Kidney tubule cell (primary cell): ENCODE measurements around the gene TUBB4B.
A peak's percentile ranks its signal among the peaks of the same experiment; 100 is the strongest.

Experiments
- DNase-seq: peaks from one replicate; pipeline ENCODE4 v3.0.0-alpha.2; 2018; ENCODE audit warnings: low spot score

TUBB4B gene

DNA sequence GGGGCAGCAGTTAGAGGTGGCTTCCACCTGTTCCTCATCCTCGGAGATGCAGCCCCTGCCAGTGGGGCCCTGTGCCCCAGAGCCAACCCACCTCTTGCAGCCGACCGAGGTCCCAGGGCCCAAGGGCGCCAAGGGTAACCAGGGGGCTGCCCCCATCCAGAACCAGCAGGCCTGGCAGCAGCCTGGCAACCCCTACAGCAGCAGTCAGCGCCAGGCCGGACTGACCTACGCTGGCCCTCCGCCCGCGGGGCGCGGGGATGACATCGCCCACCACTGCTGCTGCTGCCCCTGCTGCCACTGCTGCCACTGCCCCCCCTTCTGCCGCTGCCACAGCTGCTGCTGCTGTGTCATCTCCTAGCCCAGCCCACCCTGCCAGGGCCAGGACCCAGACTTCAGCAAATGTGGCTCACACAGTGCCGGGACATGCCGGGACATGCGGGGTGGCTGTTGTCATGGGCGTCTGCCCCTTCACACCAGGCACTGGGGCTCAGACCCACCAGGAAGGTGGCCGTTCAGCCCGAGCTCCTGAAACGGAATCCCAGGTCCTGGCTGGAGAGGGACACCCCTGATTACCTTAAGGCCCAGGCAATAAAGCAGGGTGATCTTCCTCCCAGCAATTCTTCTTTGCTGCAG, 15.3 kb upstream of the TUBB4B start:
- no peak for DNase-seq

DNA sequence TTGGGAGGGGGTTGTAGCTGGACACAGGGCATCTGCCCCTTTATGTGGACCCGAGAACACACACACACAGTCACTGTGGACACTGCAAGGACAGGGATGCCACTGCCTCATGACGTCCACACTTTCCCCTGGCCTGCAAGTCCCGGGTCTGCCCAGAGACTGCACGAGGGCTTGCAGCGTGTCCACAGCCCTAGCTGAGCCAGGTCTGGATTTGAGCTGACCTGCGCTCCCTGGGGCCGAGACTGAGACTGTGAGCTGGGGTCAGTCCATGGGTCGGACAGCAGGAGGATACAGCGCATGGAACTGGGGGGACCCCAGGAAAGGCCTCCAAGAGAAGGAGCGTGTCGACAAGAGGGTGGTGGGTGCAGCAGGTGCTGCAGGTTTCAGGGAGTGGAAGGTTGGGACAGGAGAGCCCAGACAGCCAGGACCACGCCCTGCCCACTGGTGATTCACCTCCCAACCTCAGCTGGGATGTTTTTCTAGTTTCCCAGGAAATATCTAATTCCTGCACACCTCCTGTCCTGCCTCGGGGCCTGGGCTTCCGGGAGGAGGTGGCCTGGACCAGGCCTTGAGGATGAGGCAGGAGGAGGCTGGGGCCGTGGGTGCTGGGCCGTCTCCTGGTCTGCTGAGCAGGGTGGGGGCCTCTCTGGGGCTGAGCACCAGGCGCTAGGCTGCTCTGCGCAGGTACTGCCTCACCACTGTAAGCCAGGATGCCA, 14.6 kb upstream of the TUBB4B start:
- peak; percentile 92 for DNase-seq

DNA sequence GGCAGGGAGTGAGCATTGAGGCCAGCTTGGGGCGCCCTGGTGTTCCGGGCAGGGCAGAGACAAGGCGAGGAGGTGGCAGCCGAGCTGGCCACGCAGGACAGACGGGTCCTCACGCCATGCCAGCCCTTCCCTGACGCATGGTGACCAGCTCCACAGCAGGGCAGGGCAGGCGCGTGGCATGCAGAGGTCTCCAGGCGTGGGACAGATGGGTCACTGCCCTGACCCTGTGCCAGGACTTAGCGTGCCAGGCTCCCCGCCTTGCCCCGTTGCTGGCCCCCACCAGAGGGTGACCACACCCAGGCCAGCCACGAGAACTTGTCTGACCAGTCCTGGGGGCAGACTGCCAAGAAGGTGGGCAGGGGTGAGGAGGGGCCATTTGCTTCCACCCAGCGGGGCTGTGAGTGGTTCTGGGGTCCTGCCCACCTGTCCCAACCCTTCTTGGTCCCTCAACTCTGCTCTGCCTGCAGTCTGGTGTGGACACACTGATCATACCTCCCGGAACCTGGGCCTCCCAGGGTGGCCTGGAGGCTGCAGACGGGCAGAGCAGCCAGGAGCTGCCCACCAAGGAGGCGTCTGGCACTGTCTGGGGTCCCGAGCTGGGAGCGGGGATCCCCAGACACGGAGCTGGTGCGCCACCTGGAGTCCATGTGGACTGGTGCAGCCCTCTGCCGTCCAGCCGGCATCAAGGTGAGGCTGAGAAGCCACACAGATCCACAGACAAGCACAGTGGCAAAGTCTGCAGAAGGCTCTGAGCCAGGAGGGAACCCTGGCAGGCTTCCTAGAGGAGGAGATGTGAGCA, 13.8 kb upstream of the TUBB4B start, which contains the start of gene RNF224:
Gene RNF224, plus strand, starts transcription at position 449 of the 799 bp plus-strand sequence. CDS start 834 bp downstream, outside the sequence.
- DNase-seq = peak; percentile 87

DNA sequence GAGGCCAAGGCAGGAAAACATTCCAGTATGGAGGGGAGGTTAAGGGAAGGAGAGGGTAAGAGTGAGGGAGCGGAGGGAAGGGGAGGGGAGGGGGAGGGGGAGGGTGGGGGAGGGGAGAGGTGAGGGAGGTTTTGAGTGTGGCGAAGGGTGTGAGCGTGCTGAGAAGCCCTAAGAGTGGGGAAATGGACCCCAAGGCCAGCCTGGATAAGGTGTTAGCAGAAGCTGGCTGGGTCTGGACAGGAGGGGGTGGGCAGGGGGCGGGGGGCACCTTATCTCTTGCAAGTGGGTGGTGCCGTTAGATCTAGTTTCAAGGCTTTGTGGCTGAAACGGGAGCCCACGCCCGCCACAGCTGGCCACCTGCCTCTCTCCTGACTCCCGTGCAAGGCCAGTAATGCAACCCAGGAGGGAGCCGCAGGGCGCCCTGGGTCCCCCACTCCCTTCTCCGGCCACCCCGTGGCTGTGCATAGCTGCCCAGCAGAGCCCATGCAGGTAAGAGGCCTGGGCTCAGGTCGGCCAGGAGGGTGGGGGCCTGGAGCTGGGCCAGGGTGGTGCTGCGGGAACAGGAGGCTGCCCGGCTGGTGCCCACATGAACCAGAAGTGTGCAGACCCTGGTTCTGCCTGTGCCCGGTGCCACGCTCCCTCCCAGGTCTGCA, 13.1 kb upstream of the TUBB4B start:
- no peak for DNase-seq

DNA sequence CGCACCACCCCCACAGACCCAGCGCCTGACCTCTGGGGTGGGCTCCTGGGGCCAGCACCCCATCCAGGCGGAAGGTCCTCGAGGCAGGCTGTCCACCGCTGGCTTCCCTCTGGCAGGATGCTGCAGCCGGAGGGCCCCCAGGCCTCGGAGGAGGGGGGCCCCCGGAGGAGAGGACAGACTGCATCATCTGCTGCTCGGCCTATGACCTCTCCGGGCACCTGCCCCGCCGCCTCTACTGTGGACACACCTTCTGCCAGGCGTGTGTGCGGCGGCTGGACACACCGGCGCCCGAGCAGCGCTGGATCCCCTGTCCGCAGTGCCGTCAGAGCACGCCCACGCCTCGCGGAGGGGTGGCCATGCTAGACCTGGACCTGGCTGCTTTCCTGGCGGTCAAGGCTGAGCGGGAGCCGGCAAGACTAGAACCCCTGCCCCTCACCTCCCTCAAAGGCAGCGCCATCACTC, 12.6 kb upstream of the TUBB4B start:
- peak; percentile 38 for DNase-seq

DNA sequence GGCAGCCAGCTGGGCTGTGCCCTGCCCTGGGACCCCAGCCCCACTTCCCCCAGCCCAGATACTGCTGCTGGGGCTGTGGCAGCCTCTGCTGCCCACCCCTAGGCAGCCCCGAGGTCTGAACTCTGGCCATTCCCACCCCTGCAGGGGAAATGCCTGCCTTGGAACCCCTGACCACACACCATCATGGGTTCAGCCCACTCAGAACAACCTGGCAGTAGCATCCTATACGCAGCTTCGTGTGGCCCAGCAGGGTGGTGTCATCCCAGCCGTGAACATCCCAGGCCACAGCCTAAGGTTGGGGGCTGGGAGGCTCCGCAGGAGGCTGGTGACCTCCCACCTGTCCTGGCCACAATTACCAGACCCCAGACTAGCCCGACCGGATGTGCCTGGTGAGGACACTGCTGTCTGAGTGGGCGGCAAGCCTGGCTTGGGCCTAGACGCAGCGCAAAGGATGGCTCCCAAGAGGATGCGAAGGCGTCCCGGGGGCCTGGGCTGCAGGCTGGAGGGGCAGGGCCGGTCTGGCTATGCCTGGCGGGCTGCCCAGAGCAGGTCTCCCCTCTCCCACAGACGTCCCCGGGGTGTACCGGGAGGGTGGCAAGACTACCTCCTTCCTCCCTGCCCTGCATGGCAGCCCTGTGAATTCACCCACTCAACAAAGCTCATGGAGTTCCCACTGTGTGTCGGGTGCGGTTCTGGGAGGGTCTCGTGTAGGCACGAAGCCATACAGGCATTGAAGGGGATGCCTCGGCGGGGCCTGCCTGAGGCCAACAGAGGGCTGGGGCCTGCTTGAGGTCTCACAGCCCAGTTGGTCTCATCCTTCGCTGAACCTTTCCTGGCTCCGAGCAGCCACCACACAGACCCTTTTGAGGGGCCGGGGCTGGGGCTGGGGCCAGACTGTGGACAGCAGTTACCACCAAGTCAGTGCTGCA, 11.9 kb upstream of the TUBB4B start:
- no peak for DNase-seq

DNA sequence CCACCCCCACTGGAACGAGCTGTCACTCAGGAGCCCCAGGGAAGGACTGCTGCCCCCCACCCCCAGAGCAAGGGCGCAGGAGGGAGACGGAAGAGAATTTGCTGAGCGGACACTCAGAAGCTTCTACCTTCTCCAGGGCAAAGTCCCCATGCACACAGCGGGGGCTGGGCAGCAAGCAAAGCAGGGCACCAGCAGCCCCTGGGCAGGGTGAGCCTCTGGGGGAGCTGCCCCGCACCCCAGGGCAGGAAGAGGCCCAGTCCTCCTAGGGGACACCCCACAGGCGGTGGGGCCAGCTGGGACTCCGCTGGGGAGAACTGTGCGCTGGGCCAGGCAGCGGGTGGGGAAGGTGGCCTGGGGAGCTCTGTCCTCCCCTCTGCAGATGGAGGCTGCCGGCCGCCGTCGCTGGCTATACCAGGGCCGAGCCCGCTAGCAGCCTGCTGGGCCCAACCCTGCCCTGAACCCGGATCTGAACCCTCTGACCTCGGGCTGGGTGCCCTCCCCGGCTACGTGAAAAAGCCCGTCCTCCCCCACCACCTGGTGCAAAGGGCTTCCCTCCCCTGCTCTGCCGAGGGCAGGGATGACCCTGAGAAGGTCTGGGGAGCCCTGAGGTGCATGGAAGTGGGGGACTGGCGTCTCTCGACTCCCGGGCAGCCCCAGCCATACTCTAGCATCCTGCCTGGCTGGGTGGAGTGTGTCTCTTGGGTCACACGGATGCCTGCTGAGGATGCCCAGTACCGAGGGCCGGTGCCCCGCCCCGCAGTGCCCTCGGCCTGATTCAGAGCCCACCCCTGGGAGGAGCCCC, 11.0 kb upstream of the TUBB4B start:
- no peak for DNase-seq

DNA sequence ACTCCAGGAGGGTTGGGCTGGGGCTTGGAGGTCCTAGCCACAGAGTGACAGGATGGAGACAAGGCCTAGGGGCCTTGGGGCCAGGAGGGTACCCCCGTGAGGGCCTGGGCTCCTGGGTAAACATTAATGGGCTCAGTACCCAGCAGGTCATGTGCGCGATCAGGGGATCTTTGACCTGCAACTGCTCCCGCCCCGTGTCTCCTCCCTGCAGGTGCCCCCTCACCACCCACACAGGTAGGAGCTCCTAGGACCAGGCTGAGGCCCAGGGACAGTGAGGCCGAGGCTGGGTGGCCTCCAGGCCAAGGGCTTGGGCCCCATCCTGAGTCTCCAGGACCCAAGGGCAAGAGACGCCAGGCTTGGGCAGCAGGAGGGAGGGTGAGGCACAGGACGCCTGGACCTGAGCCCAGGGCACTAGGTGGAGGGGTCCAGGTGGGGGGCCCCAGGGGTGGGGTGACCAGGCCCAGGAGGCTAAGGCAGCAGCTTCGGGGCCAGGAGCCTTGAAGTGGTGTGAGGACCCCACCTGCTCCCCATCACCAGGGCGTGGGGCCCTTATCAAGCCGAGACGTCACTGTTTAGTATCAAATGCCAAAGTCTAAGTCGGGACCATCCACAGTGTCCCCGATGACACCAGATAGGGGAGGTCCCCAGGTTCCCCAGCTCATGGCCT, 10.2 kb upstream of the TUBB4B start, which contains the start of gene SLC34A3:
Gene SLC34A3, plus strand, starts transcription at position 197 of the 667 bp plus-strand sequence. CDS start 802 bp downstream, outside the sequence.
- DNase-seq = no peak

DNA sequence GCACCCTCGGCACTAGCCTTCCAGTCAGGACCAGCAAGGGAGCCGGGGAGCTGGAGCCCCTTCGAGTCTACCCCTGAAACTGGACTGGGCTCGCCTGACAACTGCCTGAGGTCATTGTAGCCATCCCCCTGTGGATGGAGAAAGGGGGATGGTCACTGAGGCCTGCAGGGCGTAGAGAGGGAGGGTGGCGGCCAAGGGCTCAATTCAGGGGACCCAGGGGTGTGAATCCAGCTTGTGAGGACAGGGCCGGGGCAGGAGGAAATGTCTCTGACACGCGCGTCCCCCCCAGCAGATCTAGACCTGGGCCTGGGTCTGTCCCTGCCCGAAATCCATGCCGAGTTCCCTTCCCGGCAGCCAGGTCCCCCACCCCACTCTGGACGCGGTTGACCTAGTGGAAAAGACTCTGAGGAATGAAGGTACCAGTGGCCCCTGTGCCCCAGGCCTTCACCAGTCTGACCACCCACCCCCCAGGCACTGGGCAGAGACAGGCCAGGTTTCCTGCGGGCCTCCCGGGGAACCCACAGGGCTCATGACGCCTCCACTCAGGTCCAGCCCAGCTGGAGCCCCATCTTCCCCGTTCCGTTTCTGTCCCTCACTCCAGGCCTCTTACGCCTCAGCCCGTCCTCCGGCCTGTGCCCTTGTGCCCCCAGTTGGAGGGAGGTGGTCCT, 9.6 kb upstream of the TUBB4B start:
- no peak for DNase-seq

DNA sequence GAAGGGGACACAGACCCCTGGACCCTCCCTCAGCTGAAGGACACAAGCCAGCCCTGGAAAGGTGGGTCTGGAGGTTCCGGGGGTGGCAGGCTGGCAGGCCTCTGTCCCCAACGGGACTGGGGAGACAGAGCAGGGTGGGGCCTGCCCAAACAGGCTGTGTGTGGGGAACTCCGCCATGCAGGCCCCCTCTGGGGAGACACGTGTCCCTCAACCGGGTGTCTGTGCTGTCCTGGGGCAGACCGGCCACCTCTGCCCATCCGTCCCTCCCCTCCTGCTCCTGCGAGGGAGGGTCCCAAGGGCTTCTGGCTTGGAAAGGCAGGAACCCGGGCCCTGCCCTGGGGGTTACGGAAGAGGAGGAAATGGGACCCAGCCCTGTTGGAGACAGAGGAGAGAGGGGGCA, 9.0 kb upstream of the TUBB4B start:
- no peak for DNase-seq

DNA sequence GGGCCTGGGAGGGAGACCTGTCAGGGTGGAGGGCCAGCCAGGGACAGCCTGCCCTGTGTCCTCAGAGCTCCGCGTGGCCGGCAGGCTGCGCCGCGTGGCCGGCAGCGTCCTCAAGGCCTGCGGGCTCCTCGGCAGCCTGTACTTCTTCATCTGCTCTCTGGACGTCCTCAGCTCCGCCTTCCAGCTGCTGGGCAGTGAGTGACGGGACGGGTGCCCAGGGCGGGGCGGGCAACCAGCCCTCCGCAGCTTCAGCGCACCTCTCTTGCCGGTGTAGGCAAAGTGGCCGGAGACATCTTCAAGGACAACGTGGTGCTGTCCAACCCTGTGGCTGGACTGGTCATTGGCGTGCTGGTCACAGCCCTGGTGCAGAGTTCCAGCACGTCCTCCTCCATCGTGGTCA, 8.6 kb upstream of the TUBB4B start:
- DNase-seq = no peak

DNA sequence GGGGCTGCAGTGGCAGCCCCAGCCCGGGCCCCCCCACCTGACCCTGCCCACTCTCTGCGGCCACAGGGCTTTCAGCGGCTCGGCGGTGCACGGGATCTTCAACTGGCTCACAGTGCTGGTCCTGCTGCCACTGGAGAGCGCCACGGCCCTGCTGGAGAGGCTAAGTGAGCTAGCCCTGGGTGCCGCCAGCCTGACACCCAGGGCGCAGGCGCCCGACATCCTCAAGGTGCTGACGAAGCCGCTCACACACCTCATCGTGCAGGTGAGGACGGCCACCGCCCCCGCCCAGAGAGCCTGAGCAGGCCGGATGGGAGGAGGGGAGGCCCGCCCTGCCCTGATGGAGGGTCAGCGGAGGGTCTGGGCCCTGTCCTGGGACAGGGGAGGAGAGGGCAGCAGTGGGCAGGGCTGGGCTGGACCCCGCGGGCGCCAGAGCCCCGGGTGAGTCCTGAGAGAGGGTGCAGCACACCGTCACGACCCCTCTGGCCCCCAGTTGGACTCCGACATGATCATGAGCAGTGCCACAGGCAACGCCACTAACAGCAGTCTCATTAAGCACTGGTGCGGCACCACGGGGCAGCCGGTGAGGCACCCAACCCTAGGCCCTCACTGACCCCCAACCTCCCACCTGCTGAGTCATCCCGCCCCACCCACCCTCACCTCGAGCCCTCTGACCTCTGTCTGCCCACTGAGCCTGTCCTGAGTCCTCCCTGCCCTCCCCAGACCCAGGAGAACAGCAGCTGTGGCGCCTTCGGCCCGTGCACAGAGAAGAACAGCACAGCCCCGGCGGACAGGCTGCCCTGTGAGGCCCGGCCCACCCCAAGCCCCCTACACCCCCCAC, 7.7 kb upstream of the TUBB4B start:
- DNase-seq = no peak

DNA sequence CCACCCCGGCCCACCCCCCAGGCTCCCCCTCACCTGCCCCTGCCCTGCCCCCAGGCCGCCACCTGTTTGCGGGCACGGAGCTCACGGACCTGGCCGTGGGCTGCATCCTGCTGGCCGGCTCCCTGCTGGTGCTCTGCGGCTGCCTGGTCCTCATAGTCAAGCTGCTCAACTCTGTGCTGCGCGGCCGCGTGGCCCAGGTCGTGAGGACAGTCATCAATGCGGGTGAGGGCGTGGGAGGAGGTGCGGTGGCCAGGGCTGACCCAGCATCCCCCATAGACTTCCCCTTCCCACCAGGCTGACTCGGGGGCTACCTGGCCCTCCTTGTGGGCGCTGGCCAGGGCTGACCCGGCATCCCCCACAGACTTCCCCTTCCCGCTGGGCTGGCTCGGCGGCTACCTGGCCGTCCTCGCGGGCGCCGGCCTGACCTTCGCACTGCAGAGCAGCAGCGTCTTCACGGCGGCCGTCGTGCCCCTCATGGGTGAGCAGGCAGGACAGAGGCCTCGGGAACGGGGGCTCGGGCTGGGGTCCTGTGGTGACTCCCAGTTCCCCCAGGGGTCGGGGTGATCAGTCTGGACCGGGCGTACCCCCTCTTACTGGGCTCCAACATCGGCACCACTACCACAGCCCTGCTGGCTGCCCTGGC, 6.9 kb upstream of the TUBB4B start:
- no peak for DNase-seq

DNA sequence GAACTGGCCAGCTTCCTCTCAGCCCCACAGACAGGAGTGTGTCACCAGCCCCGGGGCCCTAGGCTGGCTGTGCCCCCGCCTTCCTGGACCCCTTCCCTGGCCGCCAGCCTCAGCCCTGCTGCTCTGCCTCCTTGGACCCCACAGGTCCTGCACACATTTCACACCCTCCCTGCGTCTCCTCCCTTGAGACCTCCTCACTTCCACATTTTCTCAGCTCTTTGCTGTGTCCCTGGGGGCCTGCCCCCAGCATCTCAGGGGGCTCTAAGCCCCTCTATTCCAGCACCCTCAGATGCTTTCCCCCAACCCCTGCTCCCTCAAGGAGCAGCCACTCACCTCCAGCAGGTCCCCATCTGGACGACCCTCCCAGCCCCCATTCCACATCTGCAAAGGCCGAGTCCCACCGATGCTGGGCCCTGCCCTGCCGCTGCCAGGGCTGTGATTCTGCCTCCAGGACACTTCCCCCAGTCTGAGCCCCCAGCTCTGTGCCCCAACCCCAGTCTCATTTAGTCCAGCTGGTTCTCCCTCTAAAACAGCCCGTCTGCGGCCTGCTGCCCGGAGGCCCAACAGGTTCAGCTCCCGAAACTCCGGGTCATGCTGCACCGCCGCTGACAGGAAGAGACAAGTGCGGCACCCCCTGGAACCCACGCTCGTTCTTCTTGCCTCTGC, 6.2 kb upstream of the TUBB4B start:
- no peak for DNase-seq

DNA sequence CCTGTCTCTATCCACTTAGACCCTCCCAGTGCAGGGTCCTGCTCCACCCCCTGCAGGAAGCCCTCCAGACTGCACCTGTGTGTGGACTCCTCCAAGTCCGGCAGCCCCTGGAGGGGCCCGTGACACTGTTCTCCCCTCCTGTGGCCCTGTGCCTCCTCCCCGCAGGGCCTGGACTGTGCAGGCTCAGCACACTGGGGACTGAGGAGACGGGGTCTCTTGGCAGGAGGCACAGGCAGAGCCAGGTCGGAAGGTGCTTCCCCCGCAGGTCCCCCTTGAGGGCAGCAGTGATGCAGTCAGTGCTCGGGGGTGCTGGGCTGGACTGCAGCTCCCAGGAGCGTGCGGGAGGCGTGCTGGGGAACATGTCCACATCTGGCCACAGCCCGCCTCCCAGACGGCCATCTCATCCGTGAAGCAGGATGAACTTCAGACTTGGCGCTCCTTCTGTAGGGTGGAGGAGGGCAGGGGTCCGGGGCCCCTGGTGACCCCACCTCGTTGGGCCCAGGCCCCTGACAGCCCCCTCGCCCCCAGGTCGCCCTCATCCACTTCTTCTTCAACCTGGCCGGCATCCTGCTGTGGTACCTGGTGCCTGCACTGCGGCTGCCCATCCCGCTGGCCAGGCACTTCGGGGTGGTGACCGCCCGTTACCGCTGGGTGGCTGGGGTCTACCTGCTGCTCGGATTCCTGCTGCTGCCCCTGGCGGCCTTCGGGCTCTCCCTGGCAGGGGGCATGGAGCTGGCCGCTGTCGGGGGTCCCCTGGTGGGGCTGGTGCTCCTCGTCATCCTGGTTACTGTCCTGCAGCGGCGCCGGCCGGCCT, 5.5 kb upstream of the TUBB4B start:
- no peak for DNase-seq

DNA sequence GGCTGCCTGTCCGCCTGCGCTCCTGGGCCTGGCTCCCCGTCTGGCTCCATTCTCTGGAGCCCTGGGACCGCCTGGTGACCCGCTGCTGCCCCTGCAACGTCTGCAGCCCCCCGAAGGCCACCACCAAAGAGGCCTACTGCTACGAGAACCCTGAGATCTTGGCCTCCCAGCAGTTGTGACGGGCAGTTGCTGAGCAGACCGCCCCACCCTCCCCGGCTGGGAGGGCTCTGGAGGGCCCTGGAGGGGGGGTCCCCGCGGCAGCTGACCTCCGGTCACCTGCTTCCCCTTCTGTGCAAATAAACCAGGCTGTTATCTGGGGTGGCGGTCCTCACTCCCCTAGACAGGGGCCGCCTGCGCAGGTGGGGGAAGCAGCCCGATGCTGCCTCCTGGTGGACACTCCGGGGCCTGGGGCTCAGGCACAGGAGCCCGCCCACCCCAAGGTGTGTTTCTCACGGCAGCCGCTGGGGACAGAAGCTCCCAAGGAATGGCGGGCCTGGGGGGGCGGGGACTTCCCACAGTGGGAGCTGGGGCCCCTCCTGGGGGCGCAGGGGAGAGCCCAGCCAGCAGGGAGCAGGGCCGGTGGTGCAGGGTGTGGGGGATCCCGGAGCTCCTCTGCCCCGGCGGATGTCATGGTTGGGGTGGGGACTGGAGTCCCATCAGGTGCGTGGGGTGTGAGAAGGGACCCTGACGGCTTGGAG, 4.7 kb upstream of the TUBB4B start:
- peak; percentile 82 for DNase-seq
